ENCODE results near the gene NINJ1.

Gene NINJ1

DNA sequence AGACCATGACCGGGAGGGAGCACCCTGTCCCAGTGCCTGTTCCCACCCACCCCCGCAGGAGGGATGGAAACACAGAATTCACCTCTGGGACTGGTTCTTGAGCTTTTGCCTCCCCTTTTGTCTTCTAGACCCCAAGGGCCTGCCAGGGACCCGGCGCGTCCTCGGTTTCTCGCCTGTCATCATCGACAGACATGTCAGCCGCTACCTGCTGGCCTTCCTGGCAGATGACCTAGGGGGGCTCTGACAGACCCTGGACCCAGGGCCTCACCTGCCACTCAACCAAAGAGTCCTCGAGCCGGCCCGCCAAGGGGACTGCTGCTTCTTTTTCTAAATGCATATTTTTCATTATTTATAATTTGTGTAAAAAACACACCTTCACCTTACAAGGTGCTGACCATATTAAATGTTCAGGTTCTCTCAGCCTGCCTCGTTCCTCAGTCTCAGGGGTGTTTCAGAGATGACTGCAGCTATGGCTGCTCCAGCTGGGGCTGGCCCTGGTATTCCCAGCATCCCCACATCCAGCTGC is 21.1 kb downstream of the NINJ1 start:
- no peak for DNase-seq (ENCODE audit: low read depth)
- TF ChIP-seq, protein P1, sequence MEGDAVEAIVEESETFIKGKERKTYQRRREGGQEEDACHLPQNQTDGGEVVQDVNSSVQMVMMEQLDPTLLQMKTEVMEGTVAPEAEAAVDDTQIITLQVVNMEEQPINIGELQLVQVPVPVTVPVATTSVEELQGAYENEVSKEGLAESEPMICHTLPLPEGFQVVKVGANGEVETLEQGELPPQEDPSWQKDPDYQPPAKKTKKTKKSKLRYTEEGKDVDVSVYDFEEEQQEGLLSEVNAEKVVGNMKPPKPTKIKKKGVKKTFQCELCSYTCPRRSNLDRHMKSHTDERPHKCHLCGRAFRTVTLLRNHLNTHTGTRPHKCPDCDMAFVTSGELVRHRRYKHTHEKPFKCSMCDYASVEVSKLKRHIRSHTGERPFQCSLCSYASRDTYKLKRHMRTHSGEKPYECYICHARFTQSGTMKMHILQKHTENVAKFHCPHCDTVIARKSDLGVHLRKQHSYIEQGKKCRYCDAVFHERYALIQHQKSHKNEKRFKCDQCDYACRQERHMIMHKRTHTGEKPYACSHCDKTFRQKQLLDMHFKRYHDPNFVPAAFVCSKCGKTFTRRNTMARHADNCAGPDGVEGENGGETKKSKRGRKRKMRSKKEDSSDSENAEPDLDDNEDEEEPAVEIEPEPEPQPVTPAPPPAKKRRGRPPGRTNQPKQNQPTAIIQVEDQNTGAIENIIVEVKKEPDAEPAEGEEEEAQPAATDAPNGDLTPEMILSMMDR (conservative IDR thresholded peaks at IDR 0.05; ENCODE audit: low read depth, low read length), result no peak
- no peak overlapping the region for H3K4me3 ChIP-seq (ENCODE audit: low read length)

DNA sequence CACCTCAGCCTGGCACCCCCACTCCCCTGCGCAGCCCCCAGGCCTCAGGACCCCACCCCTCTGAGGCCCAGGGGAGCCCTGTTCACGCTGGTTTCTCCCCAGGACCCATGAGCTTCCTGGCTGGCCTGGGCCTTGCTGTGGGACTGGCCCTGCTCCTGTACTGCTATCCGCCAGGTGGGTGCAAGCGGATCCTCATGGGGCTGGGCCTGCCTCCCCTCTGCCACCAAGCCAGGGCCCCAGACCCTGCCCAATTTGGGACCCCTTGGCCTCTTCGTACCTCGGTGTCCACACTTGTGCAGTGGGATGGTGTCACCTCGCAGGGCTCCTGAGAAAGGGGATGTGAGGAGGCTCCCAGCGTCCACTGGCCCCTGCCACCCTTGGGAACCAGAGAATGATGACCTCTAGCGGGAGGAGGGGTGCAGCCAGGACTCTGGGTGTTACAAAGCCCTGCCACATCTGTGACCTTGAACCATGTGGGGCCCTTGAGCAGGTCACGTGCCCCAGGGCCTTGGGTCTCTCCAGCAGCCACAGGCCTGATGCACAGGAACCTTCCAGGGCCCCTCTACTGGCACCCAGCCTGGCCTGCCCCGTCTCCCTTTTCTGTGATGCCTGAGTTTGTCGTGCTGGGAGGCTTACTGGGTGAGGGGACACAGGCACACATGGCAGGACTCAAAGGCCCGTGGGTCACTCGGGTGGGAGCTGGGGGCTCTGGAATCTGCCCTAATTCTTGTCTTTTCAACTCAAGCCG is 21.8 kb downstream of the NINJ1 start:
- TF ChIP-seq, protein P1 (conservative IDR thresholded peaks at IDR 0.05; ENCODE audit: low read depth, low read length), result no peak
- DNase-seq (ENCODE audit: low read depth), result no peak
- no peak overlapping the region for H3K4me3 ChIP-seq (ENCODE audit: low read length)

DNA sequence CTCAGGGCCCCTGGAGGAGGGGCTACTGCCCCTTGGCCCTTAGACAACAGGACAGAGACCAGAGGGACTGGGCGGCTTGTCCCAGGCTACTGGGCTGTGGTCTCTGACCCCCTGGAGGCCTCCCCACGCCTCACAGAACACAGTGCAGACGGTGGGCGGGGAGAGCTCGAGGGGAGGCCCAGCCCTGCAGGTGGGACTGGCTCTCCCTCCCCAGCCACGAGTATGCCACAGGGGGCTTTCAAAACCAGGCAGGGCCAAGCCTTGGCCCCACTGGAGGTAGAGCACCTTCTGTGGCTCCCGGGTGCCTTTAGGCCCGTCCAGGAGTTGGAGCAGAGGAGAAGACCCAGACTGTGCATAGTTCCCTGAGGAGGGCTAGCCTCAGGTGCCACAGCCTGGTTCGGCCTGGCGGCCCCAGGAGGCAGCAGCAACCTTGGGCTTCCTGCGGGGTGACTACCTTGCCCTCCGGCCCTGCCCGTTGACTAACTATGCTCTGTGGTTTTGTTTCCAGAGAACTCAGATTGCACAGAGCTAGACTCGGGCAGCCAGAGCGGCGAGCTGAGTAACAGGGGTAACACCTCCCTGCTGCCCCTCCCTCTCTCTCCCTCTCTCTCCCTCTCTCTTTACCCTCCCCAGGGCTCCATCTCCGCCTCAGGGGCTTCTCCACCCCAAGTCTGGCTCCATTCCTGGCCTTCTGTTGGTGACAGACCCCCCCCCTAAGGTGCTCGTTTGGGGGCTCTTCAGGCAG is 22.5 kb downstream of the NINJ1 start:
- H3K4me3 ChIP-seq (ENCODE audit: low read length), result no peak overlapping the region
- DNase-seq (ENCODE audit: low read depth), result no peak
- TF ChIP-seq, protein P1 (conservative IDR thresholded peaks at IDR 0.05; ENCODE audit: low read depth, low read length), result no peak

DNA sequence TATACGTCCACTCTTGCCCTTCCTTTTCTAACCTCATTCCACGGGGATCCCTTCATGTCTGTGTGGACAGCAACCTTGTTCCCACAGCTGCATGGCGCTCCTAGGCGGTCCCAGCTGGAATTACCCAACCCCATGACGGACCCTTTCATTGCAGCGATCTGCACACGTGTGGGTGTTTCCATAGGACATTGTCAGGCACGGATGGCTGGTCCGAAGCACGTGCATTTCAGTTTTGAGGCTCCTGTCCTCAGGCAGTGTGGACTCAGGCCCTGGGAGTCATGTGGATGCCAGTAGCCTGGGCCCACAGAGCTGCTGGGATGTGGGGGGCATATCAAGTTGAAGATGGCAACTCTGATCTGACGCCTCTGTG is 23.1 kb downstream of the NINJ1 start:
- TF ChIP-seq, protein P1 (conservative IDR thresholded peaks at IDR 0.05; ENCODE audit: low read depth, low read length), result no peak
- H3K4me3 ChIP-seq (ENCODE audit: low read length), result no peak overlapping the region
- no peak for DNase-seq (ENCODE audit: low read depth)

DNA sequence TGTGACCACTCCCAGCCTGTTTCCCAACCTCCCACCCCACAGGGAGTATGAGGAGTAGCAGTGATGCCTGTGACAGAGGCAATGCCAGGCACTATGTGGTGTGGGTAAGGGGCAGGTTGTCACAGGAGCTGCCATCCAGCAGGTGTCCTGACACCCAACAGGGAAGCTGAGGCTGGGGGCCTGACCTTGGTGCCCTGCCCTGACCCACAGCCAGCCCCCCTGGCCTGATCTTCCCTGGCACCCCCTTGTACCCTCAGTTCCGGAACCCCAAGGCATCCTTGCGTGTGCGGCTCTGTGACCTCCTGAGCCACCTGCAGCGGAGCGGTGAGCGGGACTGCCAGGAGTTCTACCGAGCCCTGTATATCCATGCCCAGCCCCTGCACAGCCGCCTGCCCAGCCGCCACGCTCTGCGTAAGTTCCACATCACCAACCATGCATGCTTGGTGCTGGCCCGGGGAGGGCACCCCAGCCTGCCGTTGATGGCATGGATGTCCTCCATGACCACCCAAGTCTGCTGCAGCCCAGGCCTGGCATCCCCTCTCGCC is 23.7 kb downstream of the NINJ1 start:
- no peak overlapping the region for H3K4me3 ChIP-seq (ENCODE audit: low read length)
- TF ChIP-seq, protein P1 (conservative IDR thresholded peaks at IDR 0.05; ENCODE audit: low read depth, low read length), result no peak
- no peak for DNase-seq (ENCODE audit: low read depth)

DNA sequence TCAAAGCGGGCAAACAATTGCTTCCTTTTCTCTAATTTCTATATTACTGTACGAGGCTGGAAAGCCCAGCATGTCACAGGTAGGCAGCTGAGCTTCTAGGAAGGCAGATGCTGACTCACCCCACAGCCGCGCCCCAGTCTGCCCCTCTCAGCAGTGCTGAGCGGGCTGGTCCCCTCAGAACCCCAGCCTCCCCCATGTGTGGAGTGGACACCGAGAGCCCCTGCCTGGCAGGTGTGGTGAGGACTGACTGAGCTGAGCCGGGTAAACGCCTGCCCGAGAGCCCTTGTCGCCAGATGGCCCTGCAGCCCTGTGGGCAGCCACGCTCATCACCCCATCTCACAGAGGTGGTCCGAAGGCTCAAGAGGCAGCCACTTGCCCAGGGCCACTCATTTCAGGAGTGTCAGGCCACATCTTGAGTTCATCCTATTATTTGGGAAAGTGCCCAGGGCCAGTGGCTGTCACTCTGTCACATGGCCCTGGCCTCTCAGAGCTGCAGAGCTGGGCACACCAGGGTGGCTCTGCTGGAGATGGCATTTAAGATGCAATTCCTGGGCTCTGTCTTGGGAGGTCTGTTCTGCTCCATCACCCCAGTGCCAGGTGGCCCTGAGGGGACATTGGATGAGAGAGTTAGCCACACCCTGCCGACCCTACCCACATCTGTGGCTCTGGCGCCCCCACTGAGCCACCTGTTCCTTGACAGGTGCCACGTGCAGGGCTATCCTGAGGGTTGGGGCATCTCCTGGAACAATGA is 25.6 kb downstream of the NINJ1 start:
- H3K4me3 ChIP-seq (ENCODE audit: low read length), result no peak overlapping the region
- no peak for DNase-seq (ENCODE audit: low read depth)
- TF ChIP-seq, protein P1 (conservative IDR thresholded peaks at IDR 0.05; ENCODE audit: low read depth, low read length), result no peak

Measured in retinal pigment epithelial cell (primary cell).